ENCODE data around the gene FUBP1.

Gene FUBP1

DNA sequence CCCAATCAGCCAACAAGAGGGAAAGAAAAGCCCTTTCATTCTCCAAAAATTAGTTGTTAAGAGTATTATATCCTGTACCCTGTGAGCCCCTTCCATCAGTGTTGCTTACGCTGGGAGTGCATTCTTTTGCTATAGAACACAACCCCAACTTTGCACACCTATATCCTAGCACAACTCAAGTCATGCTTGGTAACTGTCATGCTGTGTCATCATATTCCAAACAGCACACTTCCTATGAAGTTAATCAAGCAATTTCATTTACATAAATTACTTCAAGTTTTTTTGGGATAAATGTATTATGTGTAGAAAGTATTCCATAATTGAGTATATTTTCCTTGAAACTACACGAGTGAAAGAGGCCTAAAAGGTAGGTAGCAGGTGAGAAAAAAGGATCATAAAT is 20.0 kb downstream of the FUBP1 start:
- DNase-seq (ENCODE audit: low read depth), result no peak
- TF ChIP-seq CTCF (conservative IDR thresholded peaks at IDR 0.05; ENCODE audit: low read depth, low read length), result no peak
- no peak overlapping the region for H3K4me3 ChIP-seq (ENCODE audit: low read depth, low read length)

DNA sequence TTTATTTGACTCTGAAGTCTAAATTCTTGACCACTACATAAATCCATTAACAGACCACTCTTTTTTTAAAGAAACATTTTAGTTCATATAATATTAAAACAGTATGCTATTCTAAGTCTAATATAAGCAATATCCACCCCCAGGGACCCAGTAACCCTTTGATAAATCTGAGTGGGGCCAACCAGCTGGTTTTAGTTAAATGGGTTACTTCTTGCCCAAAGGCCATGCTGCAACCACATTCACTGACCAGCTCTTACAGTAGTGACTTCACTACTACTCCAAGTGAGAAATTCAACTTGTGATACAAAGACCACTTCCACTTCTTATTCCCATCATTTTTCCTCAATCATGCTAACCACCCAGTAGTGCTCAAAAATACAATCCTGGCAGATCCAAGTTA is 20.5 kb downstream of the FUBP1 start:
- H3K4me3 ChIP-seq (ENCODE audit: low read depth, low read length), result no peak overlapping the region
- no peak for TF ChIP-seq CTCF (conservative IDR thresholded peaks at IDR 0.05; ENCODE audit: low read depth, low read length)
- no peak for DNase-seq (ENCODE audit: low read depth)

- TF ChIP-seq CTCF (conservative IDR thresholded peaks at IDR 0.05; ENCODE audit: low read depth, low read length), result no peak
- DNase-seq (ENCODE audit: low read depth), result no peak
- H3K4me3 ChIP-seq (ENCODE audit: low read depth, low read length), result no peak overlapping the region
Observed at GRCh38 chr1:77956464-77956863, 22.4 kb downstream of the FUBP1 start.

DNA sequence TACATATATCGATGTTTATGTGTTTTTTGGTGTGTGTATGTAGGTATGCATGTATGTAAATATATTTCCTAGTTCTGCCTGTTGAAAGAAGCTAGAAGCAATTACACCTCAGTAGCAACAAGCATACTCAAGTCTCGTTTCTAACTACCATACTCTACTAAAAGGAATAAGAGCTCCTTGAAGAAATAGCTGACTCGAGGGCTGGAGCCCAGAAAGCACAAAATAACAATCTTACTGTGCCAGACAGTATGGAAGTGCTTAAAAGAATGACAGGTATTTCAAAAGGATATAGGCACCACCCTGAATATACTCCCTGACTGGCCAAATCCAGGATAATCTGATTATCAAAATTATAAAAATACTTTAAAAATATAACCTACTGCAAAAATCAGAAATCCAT is 23.2 kb downstream of the FUBP1 start:
- H3K4me3 ChIP-seq (ENCODE audit: low read depth, low read length), result no peak overlapping the region
- no peak for DNase-seq (ENCODE audit: low read depth)
- TF ChIP-seq CTCF (conservative IDR thresholded peaks at IDR 0.05; ENCODE audit: low read depth, low read length), result no peak

- no peak for TF ChIP-seq CTCF (conservative IDR thresholded peaks at IDR 0.05; ENCODE audit: low read depth, low read length)
- no peak for DNase-seq (ENCODE audit: low read depth)
- H3K4me3 ChIP-seq (ENCODE audit: low read depth, low read length), result no peak overlapping the region
Observed at GRCh38 chr1:77954521-77954920, 24.4 kb downstream of the FUBP1 start.

GRCh38 chr1:77953907-77954306 is 25.0 kb downstream of the FUBP1 start:
- no peak for TF ChIP-seq CTCF (conservative IDR thresholded peaks at IDR 0.05; ENCODE audit: low read depth, low read length)
- H3K4me3 ChIP-seq (ENCODE audit: low read depth, low read length), result no peak overlapping the region
- DNase-seq (ENCODE audit: low read depth), result no peak

GRCh38 chr1:77951328-77951727 is 27.5 kb downstream of the FUBP1 start:
- TF ChIP-seq CTCF (conservative IDR thresholded peaks at IDR 0.05; ENCODE audit: low read depth, low read length), result no peak

More at GRCh38 chr1:77951328-77951727, 27.5 kb downstream of the FUBP1 start:
- DNase-seq (ENCODE audit: low read depth), result no peak
- no peak overlapping the region for H3K4me3 ChIP-seq (ENCODE audit: low read depth, low read length)

Measured in choroid plexus epithelial cell (primary cell).